Body of pancreas (tissue), 4 donors: ENCODE results near the gene COP1. TPM values are rescaled to one million over a fixed set of nuclear protein-coding genes. Genes with fewer than 3 reads are reported as not detected.
"Not testable (repeated sequence)": the region's sequence is repeated elsewhere in the genome, so short reads cannot be mapped to it uniquely, and the experiment has no call there.

Source experiments
- ATAC-seq: fragments of 150-250 bp; one replicate; pipeline ENCODE4 v1.9.1; 2016
- DNase-seq, 4 donors: peaks; one replicate each; pipeline ENCODE4 v3.0.0-alpha.2; 2019
- H3K27ac ChIP-seq, 4 donors: fragments of 200-600 bp; sonication (generic); 1 replicate in 3 of 4; 2 replicates in 1 of 4; pipeline versions ENCODE4 v1.5.1 to v1.6.1; 2016 to 2019; ENCODE audit warnings: mild to moderate bottlenecking in 1 of 4, mixed read lengths in 1 of 4, moderate library complexity in 1 of 4
- H3K27me3 ChIP-seq, 2 donors: fragments of 200-600 bp; sonication (generic); one replicate each; pipeline ENCODE4 v1.6.0; 2016; ENCODE audit warnings: mild to moderate bottlenecking in 1 of 2
- H3K36me3 ChIP-seq, 2 donors: fragments of 200-600 bp; sonication (generic); replicated peaks in 1 of 2; 2 replicates each; pipeline ENCODE4 v1.5.1; 2016; ENCODE audit warnings: low read depth in 2 of 2; ENCODE audit not compliant: insufficient read depth in 1 of 2
- H3K4me1 ChIP-seq: fragments of 200-600 bp; sonication (generic); one replicate; pipeline ENCODE4 v1.6.0; 2016
- H3K4me3 ChIP-seq, 2 donors: fragments of 200-600 bp; sonication (generic); 1 replicate in 1 of 2; 2 replicates in 1 of 2; pipeline ENCODE4 v1.5.1; 2016 to 2019
- H3K9me3 ChIP-seq, 3 donors: fragments of 200-600 bp; sonication (generic); 1 replicate in 2 of 3; 2 replicates in 1 of 3; pipeline ENCODE4 v1.5.1; 2016
- POLR2A ChIP-seq, 3 donors: fragments of 450-650 bp; IDR thresholded peaks; one replicate each; pipeline ENCODE4 v1.6.1; 2016; ENCODE audit warnings: antibody characterized with exemption in 3 of 3, mild to moderate bottlenecking in 2 of 3
- WGBS, 2 donors: methylation state at CpG; one replicate each; pipeline ENCODE4 v1.1.5; 2017; 5-methylcytosine and 5-hydroxymethylcytosine counted together
- intact Hi-C: fragments of 100-400 bp; cut with DNase I; formaldehyde crosslinking; loops from one replicate; pipeline ENCODE4 v1.15.1; 2023
- total RNA-seq, 2 donors: library from RNA; depleted of rRNA; stranded (reverse); fragments of >200 nt; gene quantifications; one replicate each; pipeline ENCODE4 v1.1.0, GENCODE V29; 2016
- TF ChIP-seq, protein P1 (sequence below), 7 experiments: fragments of 450-650 bp in 4 of 7; fragments of 200-600 bp in 3 of 7; sonication (generic) in 3 of 7; IDR thresholded peaks; one replicate each; pipeline ENCODE4 v1.5.1; 2016 to 2019; ENCODE audit warnings: antibody characterized with exemption in 7 of 7

COP1 gene
- total RNA-seq, 2 donors from 2014 or later = 36.6 to 45.8 TPM

DNA sequence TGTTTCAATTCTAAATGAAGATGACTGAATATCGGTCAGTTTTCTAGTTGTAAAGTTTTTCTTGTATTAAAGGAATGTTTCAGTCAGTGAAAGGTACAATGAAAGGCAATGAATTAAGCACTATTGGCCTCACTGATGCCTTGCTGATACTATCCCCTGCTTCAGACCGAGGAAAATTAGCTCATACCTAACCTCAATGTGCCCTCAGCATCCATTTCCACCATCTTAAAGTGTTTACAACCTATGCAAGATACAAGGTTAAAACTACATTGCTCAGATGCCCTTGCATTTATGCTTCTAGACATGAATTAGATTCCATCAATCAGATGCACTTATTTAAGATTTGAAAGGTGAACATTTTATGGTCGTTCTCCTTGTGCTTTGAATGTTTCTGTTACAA, 184.5 kb downstream of the COP1 start:
- no peak overlapping the region for H3K4me3 ChIP-seq
- WGBS, 2 donors = 75 to 87% methylated on average over 3 of the region's 3 CpGs

DNA sequence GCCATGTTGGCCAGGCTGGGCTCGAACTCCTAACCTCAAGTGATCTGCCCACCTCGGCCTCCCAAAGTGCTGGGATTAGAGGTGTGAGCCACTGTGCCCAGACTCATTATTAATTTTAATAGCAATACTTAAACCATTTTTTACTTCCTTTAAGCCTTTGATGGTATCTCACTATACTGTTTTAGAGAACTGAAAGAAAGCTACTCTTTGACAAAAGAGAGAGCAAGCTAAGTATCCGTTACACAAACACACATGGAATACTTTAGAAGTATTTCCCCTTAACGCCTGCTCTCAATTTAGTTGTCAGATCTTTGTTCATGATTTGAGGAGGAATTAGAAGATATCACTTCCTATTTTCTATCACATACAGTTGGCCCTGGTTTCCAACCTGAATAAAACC, 189.4 kb downstream of the COP1 start:
- TF ChIP-seq, protein P1, sequence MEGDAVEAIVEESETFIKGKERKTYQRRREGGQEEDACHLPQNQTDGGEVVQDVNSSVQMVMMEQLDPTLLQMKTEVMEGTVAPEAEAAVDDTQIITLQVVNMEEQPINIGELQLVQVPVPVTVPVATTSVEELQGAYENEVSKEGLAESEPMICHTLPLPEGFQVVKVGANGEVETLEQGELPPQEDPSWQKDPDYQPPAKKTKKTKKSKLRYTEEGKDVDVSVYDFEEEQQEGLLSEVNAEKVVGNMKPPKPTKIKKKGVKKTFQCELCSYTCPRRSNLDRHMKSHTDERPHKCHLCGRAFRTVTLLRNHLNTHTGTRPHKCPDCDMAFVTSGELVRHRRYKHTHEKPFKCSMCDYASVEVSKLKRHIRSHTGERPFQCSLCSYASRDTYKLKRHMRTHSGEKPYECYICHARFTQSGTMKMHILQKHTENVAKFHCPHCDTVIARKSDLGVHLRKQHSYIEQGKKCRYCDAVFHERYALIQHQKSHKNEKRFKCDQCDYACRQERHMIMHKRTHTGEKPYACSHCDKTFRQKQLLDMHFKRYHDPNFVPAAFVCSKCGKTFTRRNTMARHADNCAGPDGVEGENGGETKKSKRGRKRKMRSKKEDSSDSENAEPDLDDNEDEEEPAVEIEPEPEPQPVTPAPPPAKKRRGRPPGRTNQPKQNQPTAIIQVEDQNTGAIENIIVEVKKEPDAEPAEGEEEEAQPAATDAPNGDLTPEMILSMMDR (IDR thresholded peaks at IDR 0.05) = no peak
- intact Hi-C loops = no loop called here

More for the DNA sequence above, 184.5 kb downstream of the COP1 start:
- ATAC-seq (no peak), DNase-seq (no peak)
- Histone ChIP-seq H3K27me3 (no peaks in the 10 kb centered on the region), H3K27ac (no peak overlapping the region), H3K4me1 (no peaks in the 10 kb centered on the region), H3K9me3 (no peaks in the 10 kb centered on the region), H3K36me3 (peaks cover 0 to 5% of the 10 kb centered on the region in 2 donors)
- intact Hi-C loops = no loop called here
- no peak for TF ChIP-seq POLR2A (IDR thresholded peaks at IDR 0.05)
- TF ChIP-seq, protein P1 (IDR thresholded peaks at IDR 0.05) = no peak

DNA sequence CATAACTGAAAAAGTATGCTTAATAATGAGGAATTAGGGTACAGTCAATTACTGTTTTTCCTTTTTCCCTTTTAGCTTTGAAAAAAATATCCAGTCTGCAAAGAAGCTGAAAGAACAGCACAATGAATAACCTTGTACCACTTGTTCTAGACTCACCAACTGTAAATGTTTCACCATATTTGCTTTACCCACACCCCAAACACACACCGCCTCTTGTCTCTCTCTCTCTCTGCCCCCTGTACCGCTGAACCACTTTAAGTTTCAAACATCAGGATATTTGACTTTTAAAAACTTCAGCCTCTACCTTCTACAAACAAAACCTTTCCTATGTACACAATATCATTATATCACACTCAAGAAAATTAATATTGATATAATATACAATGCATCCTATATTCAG, 197.1 kb downstream of the COP1 start:
- intact Hi-C loops = no loop called here
- no peak overlapping the region for H3K4me3 ChIP-seq
- 95 to 98% methylated on average over 2 of the region's 2 CpGs for WGBS, 2 donors
- ATAC-seq (no peak), DNase-seq (no peak)
- TF ChIP-seq, protein P1 (IDR thresholded peaks at IDR 0.05) = no peak
- TF ChIP-seq POLR2A (IDR thresholded peaks at IDR 0.05) = no peak
- no peaks in the 10 kb centered on the region for H3K4me1 ChIP-seq
- no peaks in the 10 kb centered on the region for H3K27me3 ChIP-seq
- peaks cover 0 to 1% of the 10 kb centered on the region in 2 donors for H3K36me3 ChIP-seq
- no peak overlapping the region for H3K27ac ChIP-seq
- H3K9me3 ChIP-seq = no peaks in the 10 kb centered on the region

More for the DNA sequence above, 189.4 kb downstream of the COP1 start:
- H3K9me3 ChIP-seq = no peaks in the 10 kb centered on the region
- DNase-seq (no peak), ATAC-seq (no peak)
- WGBS, 2 donors = 87 to 95% methylated on average over 4 of the region's 4 CpGs
- H3K36me3 ChIP-seq = peaks cover 0 to 6% of the 10 kb centered on the region in 2 donors
- no peak overlapping the region for H3K4me3 ChIP-seq
- H3K27ac ChIP-seq = no peak overlapping the region
- no peaks in the 10 kb centered on the region for H3K27me3 ChIP-seq
- H3K4me1 ChIP-seq = no peaks in the 10 kb centered on the region

DNA sequence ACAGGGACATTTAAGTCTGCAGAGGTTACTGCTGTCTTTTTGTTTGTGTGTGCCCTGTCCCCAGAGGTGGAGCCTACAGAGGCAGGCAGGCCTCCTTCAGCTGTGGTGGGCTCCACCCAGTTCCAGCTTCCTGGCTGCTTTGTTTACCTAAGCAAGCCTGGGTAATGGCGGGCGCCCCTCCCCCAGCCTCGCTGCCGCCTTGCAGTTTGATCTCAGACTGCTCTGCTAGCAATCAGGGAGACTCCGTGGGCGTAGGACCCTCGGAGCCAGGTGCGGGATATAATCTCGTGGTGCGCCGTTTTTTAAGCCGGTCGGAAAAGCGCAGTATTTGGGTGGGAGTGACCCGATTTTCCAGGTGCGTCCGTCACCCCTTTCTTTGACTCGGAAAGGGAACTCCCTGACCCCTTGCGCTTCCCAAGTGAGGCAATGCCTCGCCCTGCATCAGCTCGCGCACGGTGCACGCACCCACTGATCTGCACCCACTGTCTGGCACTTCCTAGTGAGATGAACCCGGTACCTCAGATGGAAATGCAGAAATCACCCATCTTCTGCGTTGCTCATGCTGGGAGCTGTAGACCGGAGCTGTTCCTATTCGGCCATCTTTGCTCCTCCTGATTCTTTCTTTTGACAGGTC, 199.2 kb downstream of the COP1 start:
- H3K4me3 ChIP-seq, DNase-seq, ATAC-seq, intact Hi-C loops, H3K4me1 ChIP-seq, H3K36me3 ChIP-seq, H3K27ac ChIP-seq, H3K9me3 ChIP-seq, H3K27me3 ChIP-seq: not testable (repeated sequence)
- 98 to 99% methylated on average over 22 to 24 of the region's 28 CpGs for WGBS, 2 donors

DNA sequence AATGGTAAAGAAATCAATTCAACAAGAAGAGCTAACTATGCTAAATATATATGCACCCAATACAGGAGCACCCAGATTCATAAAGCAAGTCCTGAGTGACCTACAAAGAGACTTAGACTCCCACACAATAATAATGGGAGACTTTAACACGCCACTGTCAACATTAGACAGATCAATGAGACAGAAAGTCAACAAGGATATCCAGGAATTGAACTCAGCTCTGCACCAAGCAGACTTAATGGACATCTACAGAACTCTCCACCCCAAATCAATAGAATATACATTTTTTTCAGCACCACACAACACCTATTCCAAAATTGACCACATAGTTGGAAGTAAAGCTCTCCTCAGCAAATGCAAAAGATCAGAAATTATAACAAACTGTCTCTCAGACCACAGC, 212.4 kb downstream of the COP1 start:
- H3K36me3 ChIP-seq, H3K4me1 ChIP-seq, ATAC-seq, H3K4me3 ChIP-seq, intact Hi-C loops, H3K27ac ChIP-seq, DNase-seq, H3K27me3 ChIP-seq, H3K9me3 ChIP-seq: not testable (repeated sequence)
- WGBS, 2 donors = 73 to 100% methylated on average over 1 of the region's 1 CpG

DNA sequence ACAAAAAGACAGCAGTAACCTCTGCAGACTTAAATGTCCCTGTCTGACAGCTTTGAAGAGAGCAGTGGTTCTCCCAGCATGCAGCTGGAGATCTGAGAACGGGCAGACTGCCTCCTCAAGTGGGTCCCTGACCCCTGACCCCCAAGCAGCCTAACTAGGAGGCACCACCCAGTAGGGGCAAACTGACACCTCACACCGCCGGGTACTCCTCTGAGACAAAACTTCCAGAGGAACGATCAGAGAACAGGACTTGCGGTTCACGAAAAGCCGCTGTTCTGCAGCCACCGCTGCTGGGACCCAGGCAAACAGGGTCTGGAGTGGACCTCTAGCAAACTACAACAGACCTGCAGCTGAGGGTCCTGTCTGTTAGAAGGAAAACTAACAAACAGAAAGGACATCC, 214.3 kb downstream of the COP1 start:
- intact Hi-C loops, H3K9me3 ChIP-seq, ATAC-seq, H3K27me3 ChIP-seq, H3K4me1 ChIP-seq, H3K27ac ChIP-seq, H3K36me3 ChIP-seq, H3K4me3 ChIP-seq, DNase-seq: not testable (repeated sequence)
- 96 to 100% methylated on average over 8 of the region's 8 CpGs for WGBS, 2 donors

DNA sequence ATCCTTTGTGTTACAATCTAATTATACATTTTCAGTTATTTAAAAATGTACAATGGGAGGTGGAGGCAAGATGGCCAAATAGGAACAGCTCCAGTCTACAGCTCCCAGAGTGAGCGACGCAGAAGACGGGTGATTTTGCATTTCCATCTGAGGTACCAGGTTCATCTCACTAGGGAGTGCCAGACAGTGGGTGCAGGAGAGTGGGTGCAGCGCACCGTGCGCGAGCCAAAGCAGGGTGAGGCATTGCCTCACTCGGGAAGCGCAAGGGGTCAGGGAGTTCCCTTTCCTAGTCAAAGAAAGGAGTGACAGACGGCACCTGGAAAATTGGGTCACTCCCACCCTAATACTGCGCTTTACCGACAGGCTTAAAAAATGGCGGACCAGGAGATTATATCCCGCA, 214.9 kb downstream of the COP1 start:
- H3K4me3 ChIP-seq, H3K4me1 ChIP-seq: not testable (repeated sequence)
- WGBS, 2 donors = 92 to 97% methylated on average over 14 of the region's 14 CpGs

More for the DNA sequence above, 214.9 kb downstream of the COP1 start:
- H3K9me3 ChIP-seq, intact Hi-C loops, ATAC-seq, DNase-seq, H3K36me3 ChIP-seq, H3K27ac ChIP-seq, H3K27me3 ChIP-seq: not testable (repeated sequence)
